HEK293 (cell line): ENCODE measurements around the gene ACOT8.

ENCODE experiments used
- EGR2 ChIP-seq: fragments of 450-650 bp; formaldehyde crosslinking; IDR thresholded peaks from 2 replicates; pipeline ENCODE4 v1.5.1; 2016; ENCODE audit warnings: low read depth, missing biosample characterization, missing genetic modification characterization
- FEZF1 ChIP-seq: fragments of 450-650 bp; formaldehyde crosslinking; IDR thresholded peaks from 2 replicates; pipeline ENCODE4 v1.5.1; 2016; ENCODE audit warnings: missing biosample characterization, missing genetic modification characterization
- KLF16 ChIP-seq: fragments of 450-650 bp; formaldehyde crosslinking; IDR thresholded peaks from 2 replicates; pipeline ENCODE4 v1.5.1; 2017; ENCODE audit warnings: missing biosample characterization, missing genetic modification characterization
- MZF1 ChIP-seq: fragments of 450-650 bp; formaldehyde crosslinking; IDR thresholded peaks from 2 replicates; pipeline ENCODE4 v1.5.1; 2017; ENCODE audit warnings: missing biosample characterization, missing genetic modification characterization, borderline replicate concordance
- PRDM1 ChIP-seq: fragments of 450-650 bp; formaldehyde crosslinking; IDR thresholded peaks from 2 replicates; pipeline ENCODE4; 2016; ENCODE audit warnings: missing biosample characterization, missing genetic modification characterization
- PRDM2 ChIP-seq: fragments of 450-650 bp; formaldehyde crosslinking; IDR thresholded peaks from 2 replicates; pipeline ENCODE4 v1.5.1; 2016; ENCODE audit warnings: missing biosample characterization, missing genetic modification characterization, borderline replicate concordance
- SALL2 ChIP-seq: fragments of 450-650 bp; formaldehyde crosslinking; IDR thresholded peaks from 2 replicates; pipeline ENCODE4 v1.5.0; 2017; ENCODE audit warnings: missing biosample characterization, mild to moderate bottlenecking, missing genetic modification characterization, borderline replicate concordance
- SCRT2 ChIP-seq: fragments of 450-650 bp; formaldehyde crosslinking; IDR thresholded peaks from 2 replicates; pipeline ENCODE4 v1.5.1; 2016; ENCODE audit warnings: missing biosample characterization, missing genetic modification characterization
- SP2 ChIP-seq: fragments of 450-650 bp; formaldehyde crosslinking; IDR thresholded peaks from 2 replicates; pipeline ENCODE4 v1.5.1; 2016; ENCODE audit warnings: missing biosample characterization, missing genetic modification characterization
- TRIM28 ChIP-seq: IDR thresholded peaks from 2 replicates; pipeline ENCODE4 v1.6.1; 2011; ENCODE audit warnings: low read length, control low read depth, borderline replicate concordance
- ZBTB1 ChIP-seq: fragments of 450-650 bp; formaldehyde crosslinking; IDR thresholded peaks from 2 replicates; pipeline ENCODE4 v1.5.1; 2016; ENCODE audit warnings: missing biosample characterization, missing genetic modification characterization
- ZNF133 ChIP-seq: fragments of 450-650 bp; formaldehyde crosslinking; IDR thresholded peaks from 2 replicates; pipeline ENCODE4 v1.5.1; 2016; ENCODE audit warnings: missing biosample characterization, missing genetic modification characterization
- ZNF138 ChIP-seq: fragments of 450-650 bp; formaldehyde crosslinking; IDR thresholded peaks from 2 replicates; pipeline ENCODE4 v1.5.1; 2016; ENCODE audit warnings: missing biosample characterization, missing genetic modification characterization, borderline replicate concordance
- ZNF140 ChIP-seq: fragments of 450-650 bp; formaldehyde crosslinking; IDR thresholded peaks from 2 replicates; pipeline ENCODE4 v1.5.1; 2016; ENCODE audit warnings: missing biosample characterization, missing genetic modification characterization
- ZNF146 ChIP-seq: fragments of 450-650 bp; formaldehyde crosslinking; IDR thresholded peaks from 2 replicates; pipeline ENCODE4 v1.5.1; 2016; ENCODE audit warnings: missing biosample characterization, missing genetic modification characterization
- ZNF2 ChIP-seq: fragments of 450-650 bp; formaldehyde crosslinking; IDR thresholded peaks from 2 replicates; pipeline ENCODE4 v1.5.1; 2016; ENCODE audit warnings: missing biosample characterization, missing genetic modification characterization
- ZNF274 ChIP-seq, 2 experiments: fragments of 200-500 bp in 1 of 2; fragments of 450-650 bp in 1 of 2; sonication (Bioruptor generic) in 1 of 2; formaldehyde crosslinking in 1 of 2; IDR thresholded peaks; 2 replicates each; pipeline versions ENCODE4 v1.5.1 to v1.6.1; 2014 to 2016; ENCODE audit warnings: borderline replicate concordance in 1 of 2, inconsistent platforms in 1 of 2, low read length in 1 of 2, missing biosample characterization in 1 of 2, missing genetic modification characterization in 1 of 2
- ZNF398 ChIP-seq: fragments of 450-650 bp; formaldehyde crosslinking; IDR thresholded peaks from 2 replicates; pipeline ENCODE4 v1.5.1; 2017; ENCODE audit warnings: missing biosample characterization, missing genetic modification characterization
- ZNF433 ChIP-seq: fragments of 450-650 bp; formaldehyde crosslinking; IDR thresholded peaks from 2 replicates; pipeline ENCODE4 v1.5.1; 2016; ENCODE audit warnings: missing biosample characterization, missing genetic modification characterization, low read depth
- ZNF544 ChIP-seq: fragments of 450-650 bp; formaldehyde crosslinking; IDR thresholded peaks from 2 replicates; pipeline ENCODE4 v1.5.0; 2017; ENCODE audit warnings: missing biosample characterization, missing genetic modification characterization
- ZNF548 ChIP-seq: fragments of 450-650 bp; formaldehyde crosslinking; IDR thresholded peaks from 2 replicates; pipeline ENCODE4 v1.5.1; 2016; ENCODE audit warnings: missing biosample characterization, missing genetic modification characterization
- ZNF585B ChIP-seq: fragments of 450-650 bp; formaldehyde crosslinking; IDR thresholded peaks from 2 replicates; pipeline ENCODE4 v1.5.1; 2016; ENCODE audit warnings: missing biosample characterization, missing genetic modification characterization
- ZNF654 ChIP-seq: fragments of 450-650 bp; formaldehyde crosslinking; IDR thresholded peaks from 2 replicates; pipeline ENCODE4 v1.5.1; 2016; ENCODE audit warnings: low read depth, missing biosample characterization, missing genetic modification characterization
- ZNF664 ChIP-seq: fragments of 450-650 bp; formaldehyde crosslinking; IDR thresholded peaks from 2 replicates; pipeline ENCODE4 v1.5.1; 2016; ENCODE audit warnings: missing biosample characterization, missing genetic modification characterization
- ZNF785 ChIP-seq: fragments of 450-650 bp; formaldehyde crosslinking; IDR thresholded peaks from 2 replicates; pipeline ENCODE4 v1.5.1; 2016; ENCODE audit warnings: missing biosample characterization, missing genetic modification characterization
- ZSCAN23 ChIP-seq: fragments of 450-650 bp; formaldehyde crosslinking; IDR thresholded peaks from 2 replicates; pipeline ENCODE4 v1.5.1; 2016; ENCODE audit warnings: missing biosample characterization, missing genetic modification characterization
- ZXDB ChIP-seq: fragments of 450-650 bp; formaldehyde crosslinking; IDR thresholded peaks from 2 replicates; pipeline ENCODE4 v1.5.1; 2016; ENCODE audit warnings: missing biosample characterization, missing genetic modification characterization
- TF ChIP-seq, protein P1 (sequence below): fragments of 450-650 bp; IDR thresholded peaks from 2 replicates; pipeline ENCODE4 v1.5.1; 2018; ENCODE audit warnings: missing biosample characterization, missing genetic modification characterization
- TF ChIP-seq, protein P2 (sequence below): fragments of 450-650 bp; formaldehyde crosslinking; IDR thresholded peaks from 2 replicates; pipeline ENCODE4 v1.5.1; 2017; ENCODE audit warnings: missing biosample characterization, missing genetic modification characterization

The ACOT8 gene

DNA sequence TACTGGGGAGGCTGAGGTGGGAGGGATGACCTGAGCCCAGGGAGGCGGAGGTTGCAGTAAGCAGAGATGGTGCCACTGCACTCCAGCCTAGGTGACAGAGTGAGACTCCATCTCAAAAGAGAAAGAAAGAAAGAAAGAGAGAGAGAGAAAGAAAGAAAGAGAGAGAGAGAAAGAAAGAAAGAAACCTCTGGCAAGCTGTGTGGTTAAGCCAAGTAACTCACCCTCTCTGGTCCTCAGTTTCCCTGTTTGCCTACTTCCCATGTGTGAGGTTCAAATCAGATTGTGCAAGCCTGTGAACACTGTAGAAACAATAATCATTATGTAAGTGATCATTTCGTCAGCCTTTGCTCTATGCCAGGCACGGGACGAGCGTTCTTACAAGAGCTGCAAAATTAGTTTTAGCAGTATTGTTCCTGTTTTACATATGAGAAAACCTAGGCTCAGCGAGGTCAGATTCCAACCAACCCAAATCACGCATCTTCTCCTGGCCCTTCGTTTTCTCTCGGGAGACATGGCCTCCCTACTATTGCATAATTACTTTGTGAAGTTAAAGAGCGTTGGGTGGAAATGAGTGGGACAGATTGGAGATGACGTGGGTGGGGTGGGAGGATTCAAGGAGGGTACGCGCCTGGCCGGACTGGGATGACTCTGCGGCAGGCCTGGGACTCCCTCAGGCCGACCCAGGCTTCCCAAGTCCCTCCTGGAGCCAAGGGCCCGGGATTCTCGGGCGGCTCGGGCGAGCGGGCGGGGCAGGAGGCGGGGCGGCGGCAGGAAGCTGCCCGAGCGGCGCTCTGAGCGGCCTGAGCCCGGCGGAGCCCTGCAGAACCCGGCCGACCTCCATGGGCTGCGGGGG lies 23.9 kb downstream of the ACOT8 start, which contains the start of gene SNX21 (continued):
- TF ChIP-seq PRDM2 (tag by site-specific recombination), result no peak
- no peak for TF ChIP-seq PRDM1
- no peak for TF ChIP-seq ZNF585B (tag by site-specific recombination)
- TF ChIP-seq ZXDB (tag by site-specific recombination), result peak; percentile 34; the same call in 1 of the 2 replicates
- no peak for TF ChIP-seq FEZF1 (tag by site-specific recombination)
- no peak for TF ChIP-seq SALL2 (tag by site-specific recombination)
- no peak for TF ChIP-seq ZNF146 (tag by site-specific recombination)
- no peak for TF ChIP-seq TRIM28
- no peak for TF ChIP-seq ZNF654 (tag by site-specific recombination)
- TF ChIP-seq ZNF140 (tag by site-specific recombination), result no peak
- TF ChIP-seq ZNF544 (tag by site-specific recombination), result no peak
- no peak for TF ChIP-seq ZNF548
- TF ChIP-seq SP2 (tag by site-specific recombination), result peak; percentile 78
- TF ChIP-seq ZSCAN23 (tag by site-specific recombination), result no peak
- no peak for TF ChIP-seq ZNF2 (tag by site-specific recombination)
- TF ChIP-seq ZNF433 (tag by site-specific recombination), result no peak
- TF ChIP-seq ZBTB1 (tag by site-specific recombination), result no peak
- TF ChIP-seq ZNF398 (tag by site-specific recombination), result no peak; the same call in 1 of the 2 replicates
- no peak for TF ChIP-seq KLF16 (tag by site-specific recombination)
- no peak for TF ChIP-seq ZNF138 (tag by site-specific recombination)
- TF ChIP-seq, protein P1, sequence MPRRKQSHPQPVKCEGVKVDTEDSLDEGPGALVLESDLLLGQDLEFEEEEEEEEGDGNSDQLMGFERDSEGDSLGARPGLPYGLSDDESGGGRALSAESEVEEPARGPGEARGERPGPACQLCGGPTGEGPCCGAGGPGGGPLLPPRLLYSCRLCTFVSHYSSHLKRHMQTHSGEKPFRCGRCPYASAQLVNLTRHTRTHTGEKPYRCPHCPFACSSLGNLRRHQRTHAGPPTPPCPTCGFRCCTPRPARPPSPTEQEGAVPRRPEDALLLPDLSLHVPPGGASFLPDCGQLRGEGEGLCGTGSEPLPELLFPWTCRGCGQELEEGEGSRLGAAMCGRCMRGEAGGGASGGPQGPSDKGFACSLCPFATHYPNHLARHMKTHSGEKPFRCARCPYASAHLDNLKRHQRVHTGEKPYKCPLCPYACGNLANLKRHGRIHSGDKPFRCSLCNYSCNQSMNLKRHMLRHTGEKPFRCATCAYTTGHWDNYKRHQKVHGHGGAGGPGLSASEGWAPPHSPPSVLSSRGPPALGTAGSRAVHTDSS (tag by site-specific recombination), result no peak
- no peak for TF ChIP-seq ZNF785 (tag by site-specific recombination)
- TF ChIP-seq ZNF274 (IDR thresholded peaks at IDR 0.05; ENCODE audit: low read length), result no peak
- TF ChIP-seq ZNF274 (tag by site-specific recombination; IDR thresholded peaks at IDR 0.05; ENCODE audit: borderline replicate concordance), result no peak
- no peak for TF ChIP-seq ZNF664
- TF ChIP-seq, protein P2, sequence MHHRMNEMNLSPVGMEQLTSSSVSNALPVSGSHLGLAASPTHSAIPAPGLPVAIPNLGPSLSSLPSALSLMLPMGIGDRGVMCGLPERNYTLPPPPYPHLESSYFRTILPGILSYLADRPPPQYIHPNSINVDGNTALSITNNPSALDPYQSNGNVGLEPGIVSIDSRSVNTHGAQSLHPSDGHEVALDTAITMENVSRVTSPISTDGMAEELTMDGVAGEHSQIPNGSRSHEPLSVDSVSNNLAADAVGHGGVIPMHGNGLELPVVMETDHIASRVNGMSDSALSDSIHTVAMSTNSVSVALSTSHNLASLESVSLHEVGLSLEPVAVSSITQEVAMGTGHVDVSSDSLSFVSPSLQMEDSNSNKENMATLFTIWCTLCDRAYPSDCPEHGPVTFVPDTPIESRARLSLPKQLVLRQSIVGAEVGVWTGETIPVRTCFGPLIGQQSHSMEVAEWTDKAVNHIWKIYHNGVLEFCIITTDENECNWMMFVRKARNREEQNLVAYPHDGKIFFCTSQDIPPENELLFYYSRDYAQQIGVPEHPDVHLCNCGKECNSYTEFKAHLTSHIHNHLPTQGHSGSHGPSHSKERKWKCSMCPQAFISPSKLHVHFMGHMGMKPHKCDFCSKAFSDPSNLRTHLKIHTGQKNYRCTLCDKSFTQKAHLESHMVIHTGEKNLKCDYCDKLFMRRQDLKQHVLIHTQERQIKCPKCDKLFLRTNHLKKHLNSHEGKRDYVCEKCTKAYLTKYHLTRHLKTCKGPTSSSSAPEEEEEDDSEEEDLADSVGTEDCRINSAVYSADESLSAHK (tag by site-specific recombination), result no peak
- TF ChIP-seq SCRT2, result no peak
- no peak for TF ChIP-seq MZF1 (tag by site-specific recombination)
- TF ChIP-seq ZNF133 (tag by site-specific recombination), result no peak
- TF ChIP-seq EGR2, result peak; percentile 90
